Natural killer cell (primary cell): ENCODE data around the gene PPP1R10. TPM values are rescaled to one million over a fixed set of nuclear protein-coding genes. Genes with fewer than 3 reads are reported as not detected.

ENCODE experiments used
- ATAC-seq, 3 donors: fragments of 150-1000 bp in 2 of 3; fragments of 200-7000 bp in 1 of 3; cut with Tn5 transposase; 1 replicate in 1 of 3; 2 replicates in 2 of 3; pipeline ENCODE4 v1.10.0; 2021; ENCODE audit warnings: mild to moderate bottlenecking in 2 of 3, moderate library complexity in 2 of 3
- DNase-seq, 2 donors: peaks; one replicate each; pipeline versions ENCODE4 v3.0.0 to v3.0.0-alpha.2; 2013 to 2021; ENCODE audit warnings: mixed read lengths in 1 of 2
- H3K27ac ChIP-seq: one replicate; pipeline ENCODE4 v1.5.1; 2013; ENCODE audit warnings: mild to moderate bottlenecking, low read length
- H3K27me3 ChIP-seq: one replicate; pipeline ENCODE4 v1.6.1; 2013; ENCODE audit warnings: low read length; ENCODE audit not compliant: control insufficient read depth, insufficient read depth
- H3K36me3 ChIP-seq: one replicate; pipeline ENCODE4 v1.6.1; 2013; ENCODE audit warnings: low read length; ENCODE audit not compliant: control insufficient read depth, insufficient read depth
- H3K4me1 ChIP-seq: one replicate; pipeline ENCODE4 v1.6.1; 2013; ENCODE audit warnings: low read length; ENCODE audit not compliant: control insufficient read depth, insufficient read depth
- H3K4me3 ChIP-seq: one replicate; pipeline ENCODE4 v1.5.1; 2013; ENCODE audit warnings: low read length
- H3K9me3 ChIP-seq: one replicate; pipeline ENCODE4 v1.6.1; 2013; ENCODE audit warnings: low read length; ENCODE audit not compliant: control insufficient read depth, insufficient read depth
- H3K27ac Mint-ChIP-seq, 2 donors: one replicate each; pipeline ENCODE4 v1.8.0; 2022; ENCODE audit warnings: mild to moderate bottlenecking in 2 of 2, mixed read lengths in 2 of 2, moderate library complexity in 1 of 2
- H3K27me3 Mint-ChIP-seq, 2 donors: one replicate each; pipeline ENCODE4 v1.8.0; 2022; ENCODE audit warnings: low read depth in 2 of 2, mixed read lengths in 2 of 2
- H3K36me3 Mint-ChIP-seq: one replicate; pipeline ENCODE4 v1.8.0; 2022; ENCODE audit warnings: mixed read lengths
- H3K4me1 Mint-ChIP-seq, 2 donors: one replicate each; pipeline ENCODE4 v1.8.0; 2022; ENCODE audit warnings: mixed read lengths in 2 of 2
- H3K4me3 Mint-ChIP-seq: one replicate; pipeline ENCODE4 v1.8.0; 2022; ENCODE audit warnings: mild to moderate bottlenecking, moderate library complexity, mixed read lengths
- H3K9me3 Mint-ChIP-seq, 2 donors: one replicate each; pipeline ENCODE4 v1.8.0; 2022; ENCODE audit warnings: mixed read lengths in 2 of 2
- WGBS: methylation state at CpG from one replicate; pipeline ENCODE4 v1.1.7; 2013; ENCODE audit warnings: missing lambda C conversion rate; ENCODE audit not compliant: insufficient coverage; 5-methylcytosine and 5-hydroxymethylcytosine counted together
- intact Hi-C: fragments of 100-400 bp; cut with micrococcal nuclease; formaldehyde crosslinking; loops from one replicate; pipeline ENCODE4 v1.14.2; 2022
- total RNA-seq, 4 donors: library from RNA; stranded (reverse); fragments of 120-200 nt in 1 of 4; gene quantifications; one replicate each; pipeline versions ENCODE4 v1.2.3 to v1.2.4, GENCODE V29; 2013 to 2022
- TF ChIP-seq, protein P1 (sequence below): fragments of 200-600 bp; IDR thresholded peaks from one replicate; pipeline ENCODE4 v1.8.0; 2022; ENCODE audit warnings: antibody characterized with exemption

PPP1R10 gene
- total RNA-seq, 3 donors from 2014 or later (not counting 1 experiment from before 2014, with no cell fraction given): 151 to 222 (median 174) TPM

DNA sequence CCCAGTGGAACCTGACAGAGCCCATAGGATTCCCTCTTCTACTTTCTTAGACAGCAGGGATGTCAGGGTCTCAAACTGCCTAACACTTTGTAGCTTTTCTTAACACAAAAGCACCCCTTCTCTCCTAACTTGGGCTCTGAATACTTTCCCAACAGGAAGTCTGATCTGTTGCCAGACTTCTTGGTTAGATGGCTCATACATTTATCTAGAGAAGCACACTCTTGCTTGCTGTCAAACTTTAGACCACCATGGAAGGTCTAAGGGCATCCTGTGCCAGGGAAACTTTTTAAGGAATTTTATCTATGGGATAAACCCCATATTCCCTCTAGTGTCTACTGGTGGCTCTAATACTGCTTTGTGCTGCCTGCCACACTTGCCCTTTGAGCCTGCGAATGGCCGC lies 26.6 kb upstream of the PPP1R10 start:
- Mint-ChIP-seq H3K36me3 (no peaks in the 10 kb centered on the region), H3K27ac (peak overlapping the region in 1 of 2 donors; percentile 51), H3K9me3 (no peaks in the 10 kb centered on the region), H3K27me3 (no peaks in the 10 kb centered on the region), H3K4me1 (peaks cover 15 to 29% of the 10 kb centered on the region in 2 donors), H3K4me3 (no peak overlapping the region)
- Histone ChIP-seq H3K27ac (no peak overlapping the region), H3K4me1 (peaks cover 16% of the 10 kb centered on the region), H3K36me3 (peaks cover 7% of the 10 kb centered on the region), H3K9me3 (no peaks in the 10 kb centered on the region), H3K4me3 (no peak overlapping the region), H3K27me3 (no peaks in the 10 kb centered on the region)
- DNase-seq: no peak
- TF ChIP-seq, protein P1, sequence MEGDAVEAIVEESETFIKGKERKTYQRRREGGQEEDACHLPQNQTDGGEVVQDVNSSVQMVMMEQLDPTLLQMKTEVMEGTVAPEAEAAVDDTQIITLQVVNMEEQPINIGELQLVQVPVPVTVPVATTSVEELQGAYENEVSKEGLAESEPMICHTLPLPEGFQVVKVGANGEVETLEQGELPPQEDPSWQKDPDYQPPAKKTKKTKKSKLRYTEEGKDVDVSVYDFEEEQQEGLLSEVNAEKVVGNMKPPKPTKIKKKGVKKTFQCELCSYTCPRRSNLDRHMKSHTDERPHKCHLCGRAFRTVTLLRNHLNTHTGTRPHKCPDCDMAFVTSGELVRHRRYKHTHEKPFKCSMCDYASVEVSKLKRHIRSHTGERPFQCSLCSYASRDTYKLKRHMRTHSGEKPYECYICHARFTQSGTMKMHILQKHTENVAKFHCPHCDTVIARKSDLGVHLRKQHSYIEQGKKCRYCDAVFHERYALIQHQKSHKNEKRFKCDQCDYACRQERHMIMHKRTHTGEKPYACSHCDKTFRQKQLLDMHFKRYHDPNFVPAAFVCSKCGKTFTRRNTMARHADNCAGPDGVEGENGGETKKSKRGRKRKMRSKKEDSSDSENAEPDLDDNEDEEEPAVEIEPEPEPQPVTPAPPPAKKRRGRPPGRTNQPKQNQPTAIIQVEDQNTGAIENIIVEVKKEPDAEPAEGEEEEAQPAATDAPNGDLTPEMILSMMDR: no peak
- no peak for ATAC-seq
- intact Hi-C loops: no loop called here
- WGBS: 96% methylated on average over 2 of the region's 2 CpGs

DNA sequence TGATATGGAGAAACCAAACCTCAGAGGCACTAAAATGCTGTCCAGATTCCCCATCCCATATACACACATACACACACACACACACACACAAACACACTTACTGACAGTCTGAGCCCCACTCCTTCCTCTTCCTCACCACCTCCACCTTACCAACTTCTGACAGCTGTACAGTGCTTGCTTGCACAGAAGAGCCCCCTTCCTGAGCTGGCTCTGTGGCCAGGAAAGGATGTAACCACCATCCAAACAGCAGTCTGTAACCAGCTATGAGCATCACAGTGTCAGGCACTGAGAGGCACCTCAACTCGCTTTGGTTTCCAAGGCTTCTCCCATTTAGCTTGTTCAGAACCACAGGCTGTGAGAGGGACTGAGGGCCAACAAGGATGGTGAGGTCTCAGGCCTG lies 24.0 kb upstream of the PPP1R10 start:
- Histone ChIP-seq H3K27me3 (no peaks in the 10 kb centered on the region), H3K4me1 (no peaks in the 10 kb centered on the region), H3K9me3 (no peaks in the 10 kb centered on the region), H3K36me3 (peaks cover 7% of the 10 kb centered on the region), H3K4me3 (no peak overlapping the region), H3K27ac (no peak overlapping the region)
- Mint-ChIP-seq H3K36me3 (no peaks in the 10 kb centered on the region), H3K27me3 (no peaks in the 10 kb centered on the region), H3K4me1 (peaks cover 7 to 11% of the 10 kb centered on the region in 2 donors), H3K9me3 (no peaks in the 10 kb centered on the region), H3K27ac (no peak overlapping the region), H3K4me3 (no peak overlapping the region)
- ATAC-seq (no peak), DNase-seq (peak in 1 of 2 donors; percentile 20)
- 23% methylated on average over 1 of the region's 1 CpG for WGBS
- intact Hi-C loops: no loop called here
- TF ChIP-seq, protein P1: no peak

DNA sequence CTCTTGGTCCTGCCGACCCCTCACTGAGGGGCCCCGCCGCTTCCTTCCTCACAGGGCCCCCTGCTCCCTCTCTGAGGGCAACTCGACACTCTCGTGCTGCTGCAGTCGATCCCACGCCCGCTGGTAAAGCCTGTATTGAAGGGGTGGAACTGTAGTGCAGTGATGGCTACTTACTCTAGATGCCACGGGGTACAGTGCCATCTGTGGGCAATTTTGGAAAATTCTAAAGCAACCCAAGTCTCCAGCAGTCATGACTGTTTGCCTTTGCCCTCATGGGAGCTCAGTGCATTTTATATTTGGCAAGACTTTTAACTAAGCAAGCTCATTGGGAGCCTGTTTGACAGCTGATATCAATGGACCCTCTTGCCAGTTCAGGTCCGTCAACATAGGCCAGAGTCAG lies 23.4 kb upstream of the PPP1R10 start:
- peaks cover 7% of the 10 kb centered on the region for H3K36me3 ChIP-seq
- H3K27me3 ChIP-seq: no peaks in the 10 kb centered on the region
- DNase-seq: peak in 1 of 2 donors; percentile 35
- Mint-ChIP-seq H3K27ac (no peak overlapping the region), H3K4me1 (peaks cover 2 to 5% of the 10 kb centered on the region in 2 donors), H3K27me3 (no peaks in the 10 kb centered on the region), H3K4me3 (no peak overlapping the region), H3K36me3 (no peaks in the 10 kb centered on the region), H3K9me3 (no peaks in the 10 kb centered on the region)
- H3K4me1 ChIP-seq: no peaks in the 10 kb centered on the region
- no peaks in the 10 kb centered on the region for H3K9me3 ChIP-seq
- no peak overlapping the region for H3K4me3 ChIP-seq
- intact Hi-C loops: no loop called here
- no peak for ATAC-seq
- 64% methylated on average over 10 of the region's 10 CpGs for WGBS
- TF ChIP-seq, protein P1: no peak
- H3K27ac ChIP-seq: no peak overlapping the region

DNA sequence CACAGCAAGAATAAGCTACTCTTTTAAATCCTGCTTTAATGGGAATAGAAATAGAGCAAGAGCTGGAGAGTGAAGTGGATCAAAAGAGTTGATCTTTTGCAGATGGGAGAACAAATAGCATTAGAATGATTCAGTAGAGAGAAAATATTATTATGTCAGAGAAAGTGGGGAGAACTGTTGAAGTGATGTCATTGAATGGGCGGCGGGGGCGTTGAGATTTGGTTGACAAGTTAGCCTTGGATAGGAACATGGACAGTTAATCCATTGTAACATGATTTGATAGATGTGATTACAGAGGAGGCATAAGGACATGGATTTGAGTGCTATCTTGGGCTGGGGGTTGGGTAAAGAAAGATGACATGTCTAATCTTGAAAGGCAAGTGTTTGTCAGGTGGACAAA lies 18.8 kb upstream of the PPP1R10 start:
- WGBS: 96% methylated on average over 3 of the region's 3 CpGs
- ATAC-seq (no peak), DNase-seq (no peak)
- no peaks in the 10 kb centered on the region for H3K9me3 Mint-ChIP-seq
- H3K36me3 Mint-ChIP-seq: no peaks in the 10 kb centered on the region
- H3K9me3 ChIP-seq: no peaks in the 10 kb centered on the region
- H3K4me3 Mint-ChIP-seq: no peak overlapping the region
- H3K27me3 ChIP-seq: no peaks in the 10 kb centered on the region
- peaks cover 0 to under 1% of the 10 kb centered on the region in 2 donors for H3K4me1 Mint-ChIP-seq
- H3K27ac ChIP-seq: no peak overlapping the region
- H3K36me3 ChIP-seq: peaks cover 5% of the 10 kb centered on the region
- no peak overlapping the region for H3K27ac Mint-ChIP-seq
- no peak overlapping the region for H3K4me3 ChIP-seq
- TF ChIP-seq, protein P1: no peak
- H3K4me1 ChIP-seq: no peaks in the 10 kb centered on the region
- H3K27me3 Mint-ChIP-seq: no peaks in the 10 kb centered on the region
- intact Hi-C loops: no loop called here
